Measurements from ENCODE around the gene TCAP. TPM values are rescaled to one million over a fixed set of nuclear protein-coding genes. Genes with fewer than 3 reads are reported as not detected.
A peak's percentile ranks its signal among the peaks of the same experiment; 100 is the strongest.

The TCAP gene
- total RNA-seq, 1 donor: not detected

DNA sequence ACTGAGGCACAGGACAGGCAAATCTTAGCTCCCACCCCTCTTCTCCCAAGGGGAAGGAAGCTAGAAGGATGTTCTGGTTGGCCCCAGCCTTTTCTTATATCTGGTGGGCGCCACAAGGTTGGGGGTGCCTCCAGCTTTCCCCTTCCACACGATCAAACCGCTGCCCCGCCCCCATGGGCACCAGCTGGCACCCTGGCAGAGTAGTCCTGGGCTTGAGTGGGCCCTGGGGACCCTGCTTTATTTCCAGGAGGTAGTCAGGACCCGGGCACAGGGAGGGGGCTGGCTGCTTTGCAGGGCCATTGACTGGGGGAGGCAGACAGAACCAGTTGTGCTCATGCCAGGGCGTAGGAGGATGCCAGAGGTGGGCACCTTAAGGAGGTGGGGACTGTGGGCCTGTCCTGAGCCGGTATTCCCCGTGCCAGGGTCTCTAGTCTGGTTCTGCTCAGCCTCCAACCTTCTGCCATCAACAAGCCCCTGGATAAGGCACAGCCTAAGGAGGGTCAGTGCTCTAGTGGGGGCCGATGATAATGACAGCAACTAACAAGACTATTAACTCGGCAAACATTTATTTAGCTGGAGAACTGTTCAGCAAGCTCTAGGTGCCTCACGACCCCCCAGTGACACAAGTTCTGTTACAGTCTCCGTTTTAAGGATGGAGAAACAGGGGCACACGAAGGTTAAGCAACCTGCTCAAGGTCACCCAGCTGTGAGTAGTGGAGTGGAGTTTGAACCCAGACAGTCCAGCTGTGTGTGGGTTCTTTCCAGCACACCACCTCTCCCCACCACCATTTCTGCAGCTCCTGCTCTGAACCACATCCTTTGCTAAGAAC is 46.0 kb upstream of the TCAP start:
- DNase-seq (ENCODE audit: low read depth): no peak
- TF ChIP-seq, protein P1, sequence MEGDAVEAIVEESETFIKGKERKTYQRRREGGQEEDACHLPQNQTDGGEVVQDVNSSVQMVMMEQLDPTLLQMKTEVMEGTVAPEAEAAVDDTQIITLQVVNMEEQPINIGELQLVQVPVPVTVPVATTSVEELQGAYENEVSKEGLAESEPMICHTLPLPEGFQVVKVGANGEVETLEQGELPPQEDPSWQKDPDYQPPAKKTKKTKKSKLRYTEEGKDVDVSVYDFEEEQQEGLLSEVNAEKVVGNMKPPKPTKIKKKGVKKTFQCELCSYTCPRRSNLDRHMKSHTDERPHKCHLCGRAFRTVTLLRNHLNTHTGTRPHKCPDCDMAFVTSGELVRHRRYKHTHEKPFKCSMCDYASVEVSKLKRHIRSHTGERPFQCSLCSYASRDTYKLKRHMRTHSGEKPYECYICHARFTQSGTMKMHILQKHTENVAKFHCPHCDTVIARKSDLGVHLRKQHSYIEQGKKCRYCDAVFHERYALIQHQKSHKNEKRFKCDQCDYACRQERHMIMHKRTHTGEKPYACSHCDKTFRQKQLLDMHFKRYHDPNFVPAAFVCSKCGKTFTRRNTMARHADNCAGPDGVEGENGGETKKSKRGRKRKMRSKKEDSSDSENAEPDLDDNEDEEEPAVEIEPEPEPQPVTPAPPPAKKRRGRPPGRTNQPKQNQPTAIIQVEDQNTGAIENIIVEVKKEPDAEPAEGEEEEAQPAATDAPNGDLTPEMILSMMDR (IDR thresholded peaks at IDR 0.05; ENCODE audit: insufficient read depth, low read depth, low read length): no peak
- no peak overlapping the region for H3K4me3 ChIP-seq (ENCODE audit: low read depth, low read length)

DNA sequence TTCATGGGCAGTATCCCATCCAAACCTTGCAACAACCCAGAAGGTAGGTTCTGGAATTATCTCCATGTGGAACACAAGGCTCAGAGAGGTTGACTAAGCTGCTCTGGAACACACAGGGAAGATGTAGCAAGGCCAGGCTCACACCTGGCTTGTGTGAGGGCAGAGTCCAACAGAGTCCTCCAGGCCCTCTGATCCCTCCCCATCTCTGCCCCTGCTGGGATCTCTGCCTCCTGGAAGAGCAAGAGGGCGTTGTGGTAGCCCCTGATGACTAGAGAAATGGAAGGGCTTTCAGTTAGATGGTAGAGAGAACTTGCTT is 45.4 kb upstream of the TCAP start:
- no peak overlapping the region for H3K4me3 ChIP-seq (ENCODE audit: low read depth, low read length)
- TF ChIP-seq, protein P1 (IDR thresholded peaks at IDR 0.05; ENCODE audit: insufficient read depth, low read depth, low read length): no peak
- DNase-seq (ENCODE audit: low read depth): no peak

DNA sequence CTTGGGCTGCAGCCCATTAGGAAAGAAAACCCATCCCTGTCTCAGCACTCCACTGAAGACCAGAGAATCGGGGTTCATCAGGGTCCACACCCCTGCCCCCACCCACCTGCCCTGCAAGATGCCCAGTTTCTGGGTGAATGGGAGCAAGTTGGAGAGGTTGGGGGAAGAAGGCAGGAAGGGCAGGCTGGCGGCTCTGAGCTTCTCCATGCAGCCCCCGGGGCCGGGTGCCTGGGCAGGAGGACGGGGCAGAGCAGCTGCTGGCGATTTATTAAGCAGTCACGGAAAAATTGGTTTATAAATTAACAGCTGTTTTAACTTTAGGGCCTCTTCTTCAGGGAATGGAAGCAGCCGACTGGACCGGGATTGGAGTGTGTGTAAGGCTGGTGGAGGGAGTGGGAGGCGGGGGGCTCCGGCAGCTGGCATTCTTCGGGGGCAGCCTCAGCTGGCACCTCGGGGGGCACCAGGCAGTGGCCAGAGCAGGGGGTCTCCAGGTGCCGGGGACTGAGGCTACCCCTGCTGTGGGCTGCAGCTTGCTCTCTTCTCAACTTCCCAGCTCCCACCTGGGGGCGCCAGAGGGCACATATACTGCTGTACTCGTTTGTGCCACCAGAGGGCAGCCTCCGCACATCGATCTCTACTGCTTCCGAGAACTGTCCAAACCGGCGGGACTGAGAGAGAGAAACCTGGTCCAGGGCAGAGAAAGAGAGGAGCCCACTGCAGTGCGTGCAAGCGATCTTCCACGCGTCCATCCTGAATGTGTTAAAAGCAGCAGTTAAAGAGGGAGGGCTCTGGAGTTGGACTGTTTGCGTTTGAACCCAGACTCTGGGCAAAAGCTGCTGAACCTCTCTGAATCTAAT is 43.4 kb upstream of the TCAP start:
- TF ChIP-seq, protein P1 (IDR thresholded peaks at IDR 0.05; ENCODE audit: insufficient read depth, low read depth, low read length): peak; percentile 100
- H3K4me3 ChIP-seq (ENCODE audit: low read depth, low read length): no peak overlapping the region
- DNase-seq (ENCODE audit: low read depth): peak; percentile 80

DNA sequence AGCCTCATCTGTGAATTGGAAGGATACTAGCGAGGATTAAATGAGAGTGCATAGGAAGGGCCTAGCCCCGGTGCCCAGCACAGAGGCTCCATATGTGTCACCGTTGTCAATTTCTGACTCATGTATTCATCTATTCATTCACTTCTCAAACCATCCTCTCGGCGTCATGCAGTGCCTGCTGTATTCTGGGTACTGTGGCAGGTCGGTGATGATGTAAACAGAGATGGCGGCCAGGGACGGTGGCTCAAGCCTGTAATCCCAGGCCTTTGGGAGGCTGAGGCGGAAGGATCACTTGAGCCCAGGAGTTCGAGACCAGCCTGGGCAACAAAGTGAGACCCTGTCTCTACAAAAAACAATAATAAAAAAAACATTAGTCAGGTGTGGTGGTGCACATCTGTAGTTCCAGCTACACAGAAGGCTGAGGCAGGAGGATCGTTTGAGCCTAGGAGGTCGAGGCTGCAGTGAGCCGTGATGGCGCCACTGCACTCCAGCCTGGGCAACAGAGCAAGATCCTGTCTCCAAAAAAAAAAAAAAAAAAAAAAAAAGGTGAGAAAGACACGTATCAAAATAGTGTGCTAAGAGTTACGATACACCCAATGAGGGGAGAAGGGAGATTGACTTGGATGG is 42.7 kb upstream of the TCAP start:
- TF ChIP-seq, protein P1 (IDR thresholded peaks at IDR 0.05; ENCODE audit: insufficient read depth, low read depth, low read length): no peak
- DNase-seq (ENCODE audit: low read depth): no peak

DNA sequence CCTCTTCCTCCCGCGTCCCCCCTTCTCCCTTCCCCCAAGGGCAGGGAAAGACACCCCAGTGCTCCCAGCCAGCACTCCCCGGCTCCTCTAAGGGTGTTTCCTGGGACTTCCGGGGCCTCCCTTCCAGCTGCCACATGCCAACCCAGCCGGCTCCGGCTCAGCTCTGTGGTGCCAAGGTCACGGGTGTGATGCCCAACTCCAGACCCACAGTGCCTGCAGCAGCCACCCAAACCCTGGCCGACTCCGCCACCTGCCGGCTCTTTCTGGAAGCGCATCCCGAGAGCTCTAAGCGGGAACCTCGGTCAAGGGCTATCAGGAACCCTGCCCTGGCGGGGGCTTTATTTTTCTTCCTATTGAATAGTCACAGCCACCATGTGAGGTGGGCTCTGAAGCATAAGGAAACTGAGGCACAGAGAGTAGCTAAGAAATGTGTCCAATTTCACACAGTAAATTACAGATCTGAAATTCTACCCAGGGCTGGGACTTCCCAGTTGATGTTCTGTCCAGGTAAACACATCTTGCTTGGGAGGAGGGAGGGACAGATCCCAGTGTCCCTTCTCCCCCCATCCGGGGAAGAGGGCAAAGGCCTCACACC is 41.7 kb upstream of the TCAP start:
- H3K4me3 ChIP-seq (ENCODE audit: low read depth, low read length): no peak overlapping the region
- TF ChIP-seq, protein P1 (IDR thresholded peaks at IDR 0.05; ENCODE audit: insufficient read depth, low read depth, low read length): peak; percentile 95
- DNase-seq (ENCODE audit: low read depth): peak; percentile 49

More for the DNA sequence above, 42.7 kb upstream of the TCAP start:
- H3K4me3 ChIP-seq (ENCODE audit: low read depth, low read length): no peak overlapping the region

DNA sequence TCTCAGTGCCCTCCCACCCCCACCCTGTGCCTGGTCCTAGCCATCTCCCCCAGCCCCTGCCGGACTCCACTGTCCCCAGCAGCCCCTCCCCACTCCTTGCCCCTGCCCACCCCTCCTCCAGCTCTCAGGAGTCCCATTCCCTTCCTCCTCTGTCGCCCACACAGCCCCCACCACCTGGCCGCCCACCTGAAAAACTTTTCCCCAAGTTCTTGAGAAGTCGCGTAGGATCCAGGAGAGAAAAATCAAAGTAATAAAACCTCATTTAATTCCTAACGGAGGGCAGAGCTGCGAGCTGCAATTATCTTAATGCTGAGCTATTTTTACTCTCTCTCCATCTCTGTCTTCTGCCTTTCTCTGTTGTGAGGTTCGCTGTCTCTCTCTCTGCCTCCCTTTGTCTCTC is 40.8 kb upstream of the TCAP start:
- TF ChIP-seq, protein P1 (IDR thresholded peaks at IDR 0.05; ENCODE audit: insufficient read depth, low read depth, low read length): no peak
- no peak overlapping the region for H3K4me3 ChIP-seq (ENCODE audit: low read depth, low read length)
- no peak for DNase-seq (ENCODE audit: low read depth)
